Measurements from ENCODE around the gene ATG2B.
A peak's percentile ranks its signal among the peaks of the same experiment; 100 is the strongest.

ATG2B gene

DNA sequence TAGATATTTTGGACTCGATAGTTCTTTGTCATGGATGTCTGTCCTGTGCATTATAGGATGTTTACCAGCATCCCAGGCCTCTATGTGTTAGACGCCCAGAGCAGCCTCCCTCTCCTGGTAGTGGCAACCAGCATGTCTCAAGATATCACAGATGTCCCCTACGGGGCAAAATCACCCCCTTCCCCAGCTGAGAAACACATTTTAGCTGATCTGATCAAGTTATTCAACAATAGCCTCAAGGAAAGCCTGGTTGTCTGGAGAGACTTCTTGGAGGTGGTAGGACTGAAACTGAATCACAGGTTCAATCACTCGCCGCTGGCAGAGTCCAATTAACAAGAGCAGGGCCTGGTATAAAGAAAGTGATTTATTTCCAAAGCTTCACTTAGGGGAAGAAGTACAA, 89.5 kb downstream of the ATG2B start:
- Histone ChIP-seq H3K36me3 (ENCODE audit: control insufficient read depth in 2 of 2, insufficient read depth in 2 of 2, low read length in 2 of 2) (no peaks in the 10 kb centered on the region), H3K9ac (ENCODE audit: low read length in 2 of 2) (no peak overlapping the region), H3K27me3 (ENCODE audit: control insufficient read depth in 1 of 2, insufficient read depth in 2 of 2, low read length in 2 of 2) (no peaks in the 10 kb centered on the region), H3K4me3 (ENCODE audit: low read length in 2 of 2) (no peak overlapping the region), H3K27ac (ENCODE audit: low read length) (no peak overlapping the region), H3K4me1 (ENCODE audit: control insufficient read depth, insufficient read depth, low read length) (peaks cover 18% of the 10 kb centered on the region), H3K9me3 (ENCODE audit: control insufficient read depth in 2 of 2, low read length in 2 of 2) (peaks cover 6 to 14% of the 10 kb centered on the region in 2 donors)

DNA sequence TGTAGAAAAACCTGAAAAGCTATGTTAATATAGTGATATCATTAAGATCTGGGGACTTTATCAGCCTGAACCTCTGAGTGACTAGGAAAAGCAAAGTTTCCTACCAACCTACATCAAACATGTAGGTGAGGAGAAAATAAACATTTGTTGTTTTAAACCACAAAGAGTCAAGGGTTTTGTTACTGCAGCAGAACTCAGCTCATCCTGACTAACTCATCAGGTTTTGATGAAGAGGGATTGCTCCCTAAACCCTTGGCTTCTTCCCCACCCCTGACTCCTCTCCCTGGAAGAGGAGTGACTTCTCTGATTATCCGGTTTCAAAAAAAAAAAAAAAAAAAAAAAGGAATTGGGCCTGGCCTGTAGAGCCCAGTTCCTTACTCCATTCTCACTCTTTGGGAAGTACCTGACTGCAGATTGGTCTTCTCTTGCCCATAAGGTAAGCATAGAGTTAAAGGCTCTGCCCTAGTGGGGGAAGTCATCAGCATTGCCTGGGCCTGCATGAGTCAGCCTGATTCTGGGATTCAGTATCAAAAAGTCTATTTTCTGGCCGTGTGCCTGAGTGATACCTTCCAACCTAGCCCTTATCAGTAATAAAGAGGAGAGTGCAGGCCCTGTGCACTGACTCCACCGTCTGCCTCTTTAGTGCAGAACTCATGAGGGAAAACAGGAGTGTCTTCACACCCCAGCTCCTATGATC, 90.2 kb downstream of the ATG2B start:
- Histone ChIP-seq H3K4me1 (ENCODE audit: control insufficient read depth, insufficient read depth, low read length) (peaks cover 21% of the 10 kb centered on the region), H3K36me3 (ENCODE audit: control insufficient read depth in 2 of 2, insufficient read depth in 2 of 2, low read length in 2 of 2) (no peaks in the 10 kb centered on the region), H3K9ac (ENCODE audit: low read length in 2 of 2) (no peak overlapping the region), H3K27ac (ENCODE audit: low read length) (no peak overlapping the region), H3K27me3 (ENCODE audit: control insufficient read depth in 1 of 2, insufficient read depth in 2 of 2, low read length in 2 of 2) (no peaks in the 10 kb centered on the region), H3K4me3 (ENCODE audit: low read length in 2 of 2) (no peak overlapping the region), H3K9me3 (ENCODE audit: control insufficient read depth in 2 of 2, low read length in 2 of 2) (peaks cover 6 to 7% of the 10 kb centered on the region in 2 donors)

DNA sequence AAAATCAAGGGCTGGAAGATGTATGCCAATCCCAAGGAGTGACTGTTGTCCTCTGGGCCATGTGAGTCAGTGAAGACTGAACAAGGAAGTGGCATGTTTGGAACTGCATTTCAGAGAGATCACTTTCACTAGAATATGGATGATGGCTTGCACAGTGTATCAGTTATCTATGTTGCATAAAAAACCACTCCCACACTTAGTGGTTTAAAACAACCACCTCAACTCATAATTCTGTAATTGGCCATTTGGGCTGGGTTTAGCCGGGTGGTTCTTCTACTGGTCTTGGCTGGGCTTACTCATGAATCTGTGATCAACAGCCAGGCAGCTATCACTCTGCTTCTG, 91.7 kb downstream of the ATG2B start:
- H3K36me3 ChIP-seq (ENCODE audit: control insufficient read depth in 2 of 2, insufficient read depth in 2 of 2, low read length in 2 of 2): no peaks in the 10 kb centered on the region
- H3K9me3 ChIP-seq (ENCODE audit: control insufficient read depth in 2 of 2, low read length in 2 of 2): peaks cover 0 to 4% of the 10 kb centered on the region in 2 donors
- H3K4me1 ChIP-seq (ENCODE audit: control insufficient read depth, insufficient read depth, low read length): peaks cover 24% of the 10 kb centered on the region
- H3K4me3 ChIP-seq (ENCODE audit: low read length in 2 of 2): no peak overlapping the region
- no peak overlapping the region for H3K27ac ChIP-seq (ENCODE audit: low read length)
- H3K9ac ChIP-seq (ENCODE audit: low read length in 2 of 2): no peak overlapping the region
- H3K27me3 ChIP-seq (ENCODE audit: control insufficient read depth in 1 of 2, insufficient read depth in 2 of 2, low read length in 2 of 2): no peaks in the 10 kb centered on the region

DNA sequence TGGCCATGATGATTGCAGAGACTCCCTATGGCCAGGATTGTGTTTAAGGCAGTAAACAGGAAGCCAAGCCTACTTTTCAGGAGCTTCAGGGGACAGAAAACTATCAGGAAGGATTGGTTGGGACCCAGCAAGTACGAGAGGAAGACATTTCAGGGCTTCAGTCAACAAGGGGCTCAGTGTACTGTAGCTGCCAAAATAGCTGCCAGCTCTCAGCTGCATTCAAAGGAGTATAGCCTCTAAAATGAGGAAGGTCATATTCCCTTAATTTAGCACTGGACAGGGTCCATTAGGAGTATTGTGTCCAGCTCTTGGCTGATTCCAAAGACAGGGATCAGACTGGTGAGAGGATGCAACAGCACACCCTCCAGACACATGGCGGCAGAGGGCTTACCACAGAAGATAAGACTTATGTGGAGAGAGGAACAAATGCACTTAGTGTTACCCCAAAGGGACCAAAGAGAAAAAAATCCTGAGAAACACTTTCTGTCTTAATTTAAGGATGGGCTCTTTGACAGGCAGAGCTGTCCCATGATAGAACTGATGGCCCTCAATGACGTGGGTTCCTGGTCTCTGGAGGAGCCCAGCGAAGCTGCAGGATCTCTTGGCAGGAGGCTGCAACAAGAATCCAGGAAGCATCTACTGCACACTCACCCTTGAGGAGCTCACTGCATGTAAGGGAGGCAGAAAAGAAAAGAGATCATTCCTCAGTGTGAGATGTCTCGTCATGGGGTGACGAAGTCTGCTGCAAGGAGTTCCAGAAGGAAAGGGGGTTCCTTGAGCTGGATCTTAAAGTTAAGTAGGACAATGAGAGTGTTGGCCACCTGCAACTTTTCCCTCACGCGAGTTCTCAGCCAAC, 92.3 kb downstream of the ATG2B start:
- H3K27me3 ChIP-seq (ENCODE audit: control insufficient read depth in 1 of 2, insufficient read depth in 2 of 2, low read length in 2 of 2): no peaks in the 10 kb centered on the region
- H3K9ac ChIP-seq (ENCODE audit: low read length in 2 of 2): no peak overlapping the region
- H3K9me3 ChIP-seq (ENCODE audit: control insufficient read depth in 2 of 2, low read length in 2 of 2): peaks cover 0 to 4% of the 10 kb centered on the region in 2 donors
- H3K4me1 ChIP-seq (ENCODE audit: control insufficient read depth, insufficient read depth, low read length): peaks cover 24% of the 10 kb centered on the region
- no peak overlapping the region for H3K27ac ChIP-seq (ENCODE audit: low read length)
- H3K36me3 ChIP-seq (ENCODE audit: control insufficient read depth in 2 of 2, insufficient read depth in 2 of 2, low read length in 2 of 2): no peaks in the 10 kb centered on the region
- H3K4me3 ChIP-seq (ENCODE audit: low read length in 2 of 2): no peak overlapping the region

DNA sequence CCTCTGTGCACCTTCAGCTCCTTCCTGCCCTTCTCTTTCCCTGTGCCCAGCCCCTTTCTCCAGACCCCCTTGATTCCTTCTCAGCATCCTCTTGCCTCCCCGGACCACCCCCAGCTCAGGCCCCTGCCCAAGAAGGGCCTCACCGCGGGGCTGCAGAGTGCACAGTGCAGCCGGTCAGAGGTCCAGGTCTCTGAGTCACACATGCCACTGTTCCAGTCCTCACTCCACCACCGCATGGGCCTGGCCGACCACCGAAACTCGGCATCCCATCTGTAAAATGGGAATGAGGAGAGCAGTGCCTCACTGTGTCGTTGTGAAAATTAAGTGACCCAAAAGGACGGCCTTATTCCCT, 93.8 kb downstream of the ATG2B start:
- no peak overlapping the region for H3K4me3 ChIP-seq (ENCODE audit: low read length in 2 of 2)
- H3K27ac ChIP-seq (ENCODE audit: low read length): no peak overlapping the region
- H3K9ac ChIP-seq (ENCODE audit: low read length in 2 of 2): no peak overlapping the region
- peaks cover 0 to 4% of the 10 kb centered on the region in 2 donors for H3K9me3 ChIP-seq (ENCODE audit: control insufficient read depth in 2 of 2, low read length in 2 of 2)
- no peaks in the 10 kb centered on the region for H3K27me3 ChIP-seq (ENCODE audit: control insufficient read depth in 1 of 2, insufficient read depth in 2 of 2, low read length in 2 of 2)
- H3K4me1 ChIP-seq (ENCODE audit: control insufficient read depth, insufficient read depth, low read length): peaks cover 17% of the 10 kb centered on the region
- H3K36me3 ChIP-seq (ENCODE audit: control insufficient read depth in 2 of 2, insufficient read depth in 2 of 2, low read length in 2 of 2): no peaks in the 10 kb centered on the region

DNA sequence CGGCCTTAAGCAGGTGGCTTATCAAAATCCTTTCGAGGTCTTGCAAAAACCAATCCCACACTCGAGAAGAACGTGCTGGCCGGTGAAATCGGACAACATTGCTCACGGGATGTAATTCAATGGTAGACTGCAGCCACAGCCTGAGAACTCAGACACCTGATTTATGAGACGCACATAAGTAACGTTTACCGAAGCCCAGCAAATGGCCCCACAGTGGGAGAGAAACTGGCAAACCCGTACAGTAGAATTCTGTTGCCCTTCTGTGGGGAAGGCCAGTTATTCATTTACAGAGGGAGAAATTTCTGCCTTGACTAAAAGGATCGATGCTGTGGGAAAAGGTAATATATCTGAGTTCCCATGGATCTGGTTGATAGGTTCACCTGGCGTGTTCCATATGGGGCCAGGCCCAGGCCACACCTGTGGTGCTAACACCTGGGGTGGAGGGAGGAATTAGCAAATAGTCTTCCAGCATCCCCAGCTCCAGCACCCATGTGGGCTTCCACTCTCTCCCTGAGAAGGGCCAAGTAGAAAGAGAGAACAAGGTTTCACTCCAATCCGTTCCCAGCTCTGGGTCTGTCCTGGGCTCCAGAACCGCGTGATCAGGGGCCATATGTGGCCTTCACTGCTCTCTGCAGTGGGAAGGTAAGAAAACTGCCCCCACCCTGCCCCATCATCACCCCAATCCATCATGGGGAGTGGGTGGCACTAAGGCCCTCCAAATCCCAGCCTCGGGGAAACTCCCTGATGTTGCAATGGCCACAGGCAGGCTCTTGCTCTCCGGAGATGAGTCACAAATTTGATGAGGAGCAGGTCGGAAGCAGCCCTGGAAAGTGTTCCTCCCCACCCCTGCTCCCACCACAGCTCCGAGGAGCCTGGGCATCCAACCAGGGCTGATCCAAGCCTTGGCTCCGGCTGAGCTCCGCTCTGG, 94.4 kb downstream of the ATG2B start:
- no peak overlapping the region for H3K4me3 ChIP-seq (ENCODE audit: low read length in 2 of 2)
- no peak overlapping the region for H3K9ac ChIP-seq (ENCODE audit: low read length in 2 of 2)
- no peaks in the 10 kb centered on the region for H3K27me3 ChIP-seq (ENCODE audit: control insufficient read depth in 1 of 2, insufficient read depth in 2 of 2, low read length in 2 of 2)
- H3K27ac ChIP-seq (ENCODE audit: low read length): peak overlapping the region; percentile 46
- peaks cover 17% of the 10 kb centered on the region for H3K4me1 ChIP-seq (ENCODE audit: control insufficient read depth, insufficient read depth, low read length)
- H3K9me3 ChIP-seq (ENCODE audit: control insufficient read depth in 2 of 2, low read length in 2 of 2): peaks cover 0 to 4% of the 10 kb centered on the region in 2 donors
- H3K36me3 ChIP-seq (ENCODE audit: control insufficient read depth in 2 of 2, insufficient read depth in 2 of 2, low read length in 2 of 2): no peaks in the 10 kb centered on the region

DNA sequence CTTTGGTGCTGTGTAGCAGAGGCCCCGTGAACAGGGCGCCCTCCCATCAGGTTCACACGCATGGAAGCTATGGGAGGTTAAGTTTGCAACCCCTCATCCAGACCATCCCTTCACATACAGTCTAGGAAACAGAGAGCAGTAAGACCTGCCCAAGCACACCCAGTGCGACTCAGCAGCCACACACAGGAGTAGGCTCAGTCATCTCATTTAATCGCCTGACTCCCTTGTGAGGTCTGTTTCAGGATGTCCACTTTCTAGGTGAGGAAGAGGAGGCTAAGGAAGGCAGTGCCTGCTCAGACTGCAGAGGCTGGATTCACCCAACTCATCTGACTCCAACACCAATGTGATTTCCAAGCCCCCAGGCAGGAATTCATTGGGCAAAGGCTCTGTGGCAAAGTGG, 95.2 kb downstream of the ATG2B start:
- no peak overlapping the region for H3K27ac ChIP-seq (ENCODE audit: low read length)

DNA sequence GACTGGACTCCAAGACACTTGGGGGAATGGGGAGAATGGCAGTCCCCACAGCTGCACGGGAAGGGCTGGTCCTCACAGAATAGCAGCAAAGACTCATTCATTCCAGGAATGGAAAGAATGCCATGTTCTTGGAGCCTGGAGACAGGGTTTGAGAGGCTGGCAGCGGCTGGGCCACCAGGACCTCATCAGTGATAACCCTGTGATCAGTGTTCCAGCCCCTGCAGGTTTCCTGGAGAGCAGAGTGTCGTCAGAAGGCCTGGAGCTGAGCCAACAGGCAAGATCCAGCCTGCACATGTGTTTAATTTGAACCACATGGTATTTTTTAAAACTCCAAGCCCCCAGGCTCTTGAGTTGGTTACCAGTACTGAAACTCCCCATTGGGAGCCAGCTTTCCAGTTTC, 95.8 kb downstream of the ATG2B start:
- H3K4me1 ChIP-seq (ENCODE audit: control insufficient read depth, insufficient read depth, low read length): peaks cover 17% of the 10 kb centered on the region
- no peaks in the 10 kb centered on the region for H3K36me3 ChIP-seq (ENCODE audit: control insufficient read depth in 2 of 2, insufficient read depth in 2 of 2, low read length in 2 of 2)
- H3K27ac ChIP-seq (ENCODE audit: low read length): no peak overlapping the region
- peaks cover 0 to 4% of the 10 kb centered on the region in 2 donors for H3K9me3 ChIP-seq (ENCODE audit: control insufficient read depth in 2 of 2, low read length in 2 of 2)
- H3K9ac ChIP-seq (ENCODE audit: low read length in 2 of 2): no peak overlapping the region
- no peaks in the 10 kb centered on the region for H3K27me3 ChIP-seq (ENCODE audit: control insufficient read depth in 1 of 2, insufficient read depth in 2 of 2, low read length in 2 of 2)
- H3K4me3 ChIP-seq (ENCODE audit: low read length in 2 of 2): no peak overlapping the region

More for the DNA sequence above, 95.2 kb downstream of the ATG2B start:
- peaks cover 0 to 4% of the 10 kb centered on the region in 2 donors for H3K9me3 ChIP-seq (ENCODE audit: control insufficient read depth in 2 of 2, low read length in 2 of 2)
- no peak overlapping the region for H3K4me3 ChIP-seq (ENCODE audit: low read length in 2 of 2)
- H3K9ac ChIP-seq (ENCODE audit: low read length in 2 of 2): no peak overlapping the region
- H3K27me3 ChIP-seq (ENCODE audit: control insufficient read depth in 1 of 2, insufficient read depth in 2 of 2, low read length in 2 of 2): no peaks in the 10 kb centered on the region
- H3K4me1 ChIP-seq (ENCODE audit: control insufficient read depth, insufficient read depth, low read length): peaks cover 17% of the 10 kb centered on the region
- H3K36me3 ChIP-seq (ENCODE audit: control insufficient read depth in 2 of 2, insufficient read depth in 2 of 2, low read length in 2 of 2): no peaks in the 10 kb centered on the region

DNA sequence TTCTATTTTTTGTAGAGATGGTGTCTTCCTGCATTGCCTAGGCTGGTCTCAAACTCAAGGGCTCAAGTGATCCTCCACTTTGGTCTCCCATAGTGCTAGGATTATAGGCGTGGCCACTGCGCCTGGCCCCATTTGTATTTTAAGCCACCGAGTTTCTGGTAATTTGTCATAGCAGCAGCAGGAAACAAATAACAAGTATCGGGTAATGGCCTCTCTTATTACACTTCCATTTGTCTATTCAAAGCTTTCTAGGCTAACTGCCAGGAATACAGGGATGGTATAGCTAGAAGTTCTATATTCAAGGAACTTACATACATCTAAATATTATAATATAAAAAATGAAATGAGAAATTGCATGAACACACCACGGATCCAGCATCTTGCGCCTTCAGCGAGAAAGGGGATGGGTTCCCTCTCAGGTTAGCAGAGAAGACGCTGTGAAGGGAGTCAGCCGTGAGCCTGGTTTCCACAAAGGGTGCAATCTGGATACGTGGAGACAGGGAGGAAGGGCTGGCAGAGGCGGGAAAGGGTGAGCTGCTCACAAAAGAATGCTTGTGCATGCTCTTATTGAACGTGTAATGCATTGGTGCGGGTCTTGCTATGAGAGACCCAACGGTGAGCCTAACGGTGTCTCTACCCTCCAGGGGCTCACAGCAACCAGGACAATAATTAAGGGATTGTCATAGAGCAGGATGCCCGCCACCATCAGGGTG, 97.6 kb downstream of the ATG2B start:
- no peak overlapping the region for H3K27ac ChIP-seq (ENCODE audit: low read length)

DNA sequence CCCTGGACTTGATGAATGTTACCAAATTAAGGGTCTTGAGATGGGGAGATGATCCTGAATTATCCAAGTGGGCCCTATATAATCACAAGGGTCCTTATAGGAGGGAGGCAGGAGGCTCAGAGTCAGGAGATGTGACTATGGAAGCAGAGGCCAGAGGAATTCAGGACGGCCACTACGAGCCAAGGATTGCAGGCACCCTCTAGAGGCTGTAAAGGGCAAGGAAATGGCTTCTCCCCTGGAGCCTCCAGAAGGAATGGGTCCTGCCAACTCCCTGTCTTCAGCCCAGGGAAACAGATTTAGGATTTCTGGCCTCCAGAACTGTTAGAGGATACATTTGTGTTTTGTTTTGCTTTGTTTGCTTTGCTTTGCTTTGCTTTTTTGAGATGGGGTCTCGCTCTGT, 98.3 kb downstream of the ATG2B start:
- Histone ChIP-seq H3K36me3 (ENCODE audit: control insufficient read depth in 2 of 2, insufficient read depth in 2 of 2, low read length in 2 of 2) (no peaks in the 10 kb centered on the region), H3K4me1 (ENCODE audit: control insufficient read depth, insufficient read depth, low read length) (peaks cover 22% of the 10 kb centered on the region), H3K4me3 (ENCODE audit: low read length in 2 of 2) (no peak overlapping the region), H3K9ac (ENCODE audit: low read length in 2 of 2) (no peak overlapping the region), H3K27me3 (ENCODE audit: control insufficient read depth in 1 of 2, insufficient read depth in 2 of 2, low read length in 2 of 2) (no peaks in the 10 kb centered on the region), H3K9me3 (ENCODE audit: control insufficient read depth in 2 of 2, low read length in 2 of 2) (no peaks in the 10 kb centered on the region), H3K27ac (ENCODE audit: low read length) (no peak overlapping the region)

More for the DNA sequence above, 97.6 kb downstream of the ATG2B start:
- Histone ChIP-seq H3K9me3 (ENCODE audit: control insufficient read depth in 2 of 2, low read length in 2 of 2) (no peaks in the 10 kb centered on the region), H3K4me3 (ENCODE audit: low read length in 2 of 2) (no peak overlapping the region), H3K27me3 (ENCODE audit: control insufficient read depth in 1 of 2, insufficient read depth in 2 of 2, low read length in 2 of 2) (no peaks in the 10 kb centered on the region), H3K9ac (ENCODE audit: low read length in 2 of 2) (no peak overlapping the region), H3K4me1 (ENCODE audit: control insufficient read depth, insufficient read depth, low read length) (peaks cover 22% of the 10 kb centered on the region), H3K36me3 (ENCODE audit: control insufficient read depth in 2 of 2, insufficient read depth in 2 of 2, low read length in 2 of 2) (no peaks in the 10 kb centered on the region)

All from stomach smooth muscle (tissue), 2 donors.